Glutamatergic neuron (in vitro differentiated cells): ENCODE results near the gene NPR3. TPM values are rescaled to one million over a fixed set of nuclear protein-coding genes. Genes with fewer than 3 reads are reported as not detected.

Source experiments
- DNase-seq: peaks from one replicate; pipeline ENCODE4 v3.0.0; 2022
- H3K27ac Mint-ChIP-seq: one replicate; pipeline ENCODE4 v1.8.0; 2020; ENCODE audit warnings: mild to moderate bottlenecking, mixed read lengths, inconsistent platforms; ENCODE audit not compliant: unreplicated experiment
- H3K27me3 Mint-ChIP-seq: one replicate; pipeline ENCODE4 v1.8.0; 2020; ENCODE audit warnings: mild to moderate bottlenecking, moderate library complexity, mixed read lengths, inconsistent platforms; ENCODE audit not compliant: unreplicated experiment
- H3K36me3 Mint-ChIP-seq: one replicate; pipeline ENCODE4 v1.8.0; 2020; ENCODE audit warnings: mild to moderate bottlenecking, mixed read lengths, inconsistent platforms; ENCODE audit not compliant: unreplicated experiment
- H3K4me1 Mint-ChIP-seq: one replicate; pipeline ENCODE4 v1.8.0; 2020; ENCODE audit warnings: mild to moderate bottlenecking, low read depth, mixed read lengths, inconsistent platforms; ENCODE audit not compliant: unreplicated experiment
- H3K4me3 Mint-ChIP-seq: one replicate; pipeline ENCODE4 v1.8.0; 2020; ENCODE audit warnings: mild to moderate bottlenecking, mixed read lengths, inconsistent platforms; ENCODE audit not compliant: unreplicated experiment
- H3K9me3 Mint-ChIP-seq: one replicate; pipeline ENCODE4 v1.8.0; 2020; ENCODE audit warnings: mild to moderate bottlenecking, moderate library complexity, mixed read lengths, inconsistent platforms; ENCODE audit not compliant: unreplicated experiment
- CTCF ChIP-seq: fragments of 200-600 bp; sonication (generic); IDR thresholded peaks from one replicate; pipeline ENCODE4 v1.5.0; 2021; ENCODE audit not compliant: partially characterized antibody, unreplicated experiment
- long read RNA-seq: library from polyadenylated mRNA; unstranded; transcript quantifications from one replicate; pipeline ENCODE4 v2.0.0, GENCODE V29; 2020; ENCODE audit not compliant: unreplicated experiment
- total RNA-seq: library from RNA; stranded (reverse); fragmentation: NEBNext Ultra II Directional; extraction: Animal tissue kit (Norgen Biotek cat#: 25700); gene quantifications from one replicate; pipeline ENCODE4 v1.2.1, GENCODE V29; 2021; ENCODE audit not compliant: unreplicated experiment

NPR3 gene, protein sequence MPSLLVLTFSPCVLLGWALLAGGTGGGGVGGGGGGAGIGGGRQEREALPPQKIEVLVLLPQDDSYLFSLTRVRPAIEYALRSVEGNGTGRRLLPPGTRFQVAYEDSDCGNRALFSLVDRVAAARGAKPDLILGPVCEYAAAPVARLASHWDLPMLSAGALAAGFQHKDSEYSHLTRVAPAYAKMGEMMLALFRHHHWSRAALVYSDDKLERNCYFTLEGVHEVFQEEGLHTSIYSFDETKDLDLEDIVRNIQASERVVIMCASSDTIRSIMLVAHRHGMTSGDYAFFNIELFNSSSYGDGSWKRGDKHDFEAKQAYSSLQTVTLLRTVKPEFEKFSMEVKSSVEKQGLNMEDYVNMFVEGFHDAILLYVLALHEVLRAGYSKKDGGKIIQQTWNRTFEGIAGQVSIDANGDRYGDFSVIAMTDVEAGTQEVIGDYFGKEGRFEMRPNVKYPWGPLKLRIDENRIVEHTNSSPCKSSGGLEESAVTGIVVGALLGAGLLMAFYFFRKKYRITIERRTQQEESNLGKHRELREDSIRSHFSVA
- total RNA-seq: not detected
- long read RNA-seq: 0 reads

DNA sequence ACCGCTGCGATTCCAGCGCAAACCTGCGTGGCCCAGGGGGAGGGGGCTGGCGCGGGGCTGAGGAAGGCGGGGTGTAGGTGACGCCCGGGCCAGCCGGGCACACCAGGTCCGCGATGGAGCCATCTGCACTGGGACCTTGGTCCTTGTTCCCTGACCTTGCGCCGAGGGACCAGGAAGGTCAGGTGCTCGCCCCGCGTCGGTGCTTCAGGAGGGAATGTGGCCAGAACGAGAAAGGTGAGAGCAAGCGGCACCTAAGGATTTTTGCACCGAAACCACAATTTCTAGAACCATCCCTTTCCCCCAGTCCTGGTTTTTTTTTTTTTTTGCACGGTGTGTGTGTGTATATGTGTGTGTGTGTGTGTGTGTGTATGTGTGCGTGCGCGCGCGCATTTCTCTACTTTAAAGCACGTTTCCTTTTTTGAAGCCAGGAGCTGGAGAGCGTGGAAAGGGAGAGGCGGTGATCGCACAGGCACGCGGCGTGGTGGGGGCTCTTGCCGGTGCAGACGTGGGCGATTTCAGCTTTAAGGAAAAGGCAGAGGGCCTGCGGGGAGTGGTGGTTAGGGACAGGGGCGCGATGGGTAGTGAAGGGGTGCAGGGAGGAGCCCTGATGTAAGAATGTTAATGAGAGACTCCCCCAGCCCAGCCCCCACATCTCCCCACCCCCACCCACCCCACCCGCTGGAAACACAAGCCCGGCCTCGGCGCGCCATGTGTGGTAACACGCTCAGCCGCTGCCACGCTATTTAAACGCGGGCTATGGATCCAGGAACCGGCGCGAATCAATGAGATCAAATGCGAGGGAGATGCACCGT, at the start of gene NPR3:
Gene NPR3 (plus strand): TSS at position 772 of the 812 bp plus-strand sequence. CDS start 456 bp downstream, outside the sequence.
- Mint-ChIP-seq H3K27me3 (peaks cover 16% of the 10 kb centered on the region), H3K36me3 (no peaks in the 10 kb centered on the region), H3K4me3 (peak within 1 kb of the TSS; percentile 78), H3K4me1 (no peaks in the 10 kb centered on the region), H3K9me3 (peaks cover 5% of the 10 kb centered on the region), H3K27ac (no peak within 1 kb of the TSS)
- TF ChIP-seq CTCF: no peak
- DNase-seq: peak; percentile 43

- Mint-ChIP-seq H3K9me3 (peaks cover 7% of the 10 kb centered on the region), H3K27me3 (no peaks in the 10 kb centered on the region), H3K4me3 (no peak overlapping the region), H3K36me3 (peaks cover 6% of the 10 kb centered on the region), H3K4me1 (no peaks in the 10 kb centered on the region), H3K27ac (no peak overlapping the region)
- DNase-seq: no peak
- no peak for TF ChIP-seq CTCF
These were observed 46.6 kb upstream of the NPR3 start for GRCh38 chr5:32664523-32664922.

DNA sequence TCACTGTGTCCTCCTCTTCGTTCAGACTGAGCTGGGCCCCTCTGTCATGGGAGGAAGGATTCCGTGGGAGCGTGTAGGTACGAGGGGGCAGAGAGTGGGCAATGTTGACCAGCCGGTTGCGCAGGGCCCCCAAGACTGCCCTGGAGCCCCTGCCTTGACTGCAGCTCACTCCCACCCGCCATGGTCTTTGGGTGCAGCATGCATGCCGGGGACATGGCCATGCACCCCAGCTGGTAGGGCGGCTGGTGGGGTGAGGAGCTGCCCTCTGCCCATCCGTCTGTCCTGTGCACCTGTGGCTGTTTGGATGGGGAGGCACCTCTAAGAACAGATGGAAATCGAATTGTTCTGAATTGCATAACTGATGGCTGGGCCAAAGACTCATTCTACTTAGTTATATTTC, 42.6 kb upstream of the NPR3 start:
- Mint-ChIP-seq H3K27me3 (no peaks in the 10 kb centered on the region), H3K36me3 (peaks cover 17% of the 10 kb centered on the region), H3K4me3 (no peak overlapping the region), H3K4me1 (no peaks in the 10 kb centered on the region), H3K27ac (no peak overlapping the region), H3K9me3 (peaks cover 9% of the 10 kb centered on the region)
- no peak for DNase-seq
- no peak for TF ChIP-seq CTCF

DNA sequence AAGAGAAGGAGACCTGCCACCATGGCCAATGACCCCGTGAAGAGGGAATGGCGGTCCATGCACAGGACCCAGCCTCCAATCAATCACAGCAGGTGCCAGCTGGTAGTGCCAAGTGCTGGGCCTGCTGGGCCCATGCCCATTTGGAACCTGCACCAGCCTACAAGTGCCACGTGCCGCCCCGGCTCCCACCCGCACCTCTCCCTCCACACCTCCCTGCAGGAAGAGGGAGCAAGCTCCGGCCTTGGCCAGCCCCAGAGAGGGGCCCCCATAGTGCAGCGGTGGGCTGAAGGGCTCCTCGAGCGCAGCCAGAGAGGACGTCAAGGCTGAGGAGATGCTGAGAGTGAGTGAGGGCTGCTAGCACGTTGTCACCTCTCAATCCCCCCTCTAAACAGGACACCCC, 37.8 kb upstream of the NPR3 start:
- DNase-seq: no peak
- Mint-ChIP-seq H3K27me3 (no peaks in the 10 kb centered on the region), H3K4me1 (no peaks in the 10 kb centered on the region), H3K27ac (no peak overlapping the region), H3K4me3 (no peak overlapping the region), H3K36me3 (peaks cover 11% of the 10 kb centered on the region), H3K9me3 (peaks cover 12% of the 10 kb centered on the region)
- TF ChIP-seq CTCF: no peak
